Urinary bladder (tissue), 4 donors: ENCODE measurements around the gene TGIF2. TPM values are rescaled to one million over a fixed set of nuclear protein-coding genes. Genes with fewer than 3 reads are reported as not detected.

ENCODE experiments used
- DNase-seq: peaks from one replicate; pipeline ENCODE4 v3.0.0-alpha.2; 2015; ENCODE audit errors: extremely low spot score
- H3K27ac ChIP-seq: one replicate; pipeline ENCODE4 v1.5.1; 2013; ENCODE audit warnings: low read depth, mild to moderate bottlenecking, moderate library complexity
- H3K36me3 ChIP-seq: one replicate; pipeline ENCODE4 v1.6.1; 2013; ENCODE audit warnings: mild to moderate bottlenecking, moderate library complexity; ENCODE audit not compliant: insufficient read depth
- H3K4me1 ChIP-seq: one replicate; pipeline ENCODE4 v1.6.1; 2013; ENCODE audit warnings: mild to moderate bottlenecking, moderate library complexity; ENCODE audit not compliant: insufficient read depth
- H3K4me3 ChIP-seq: one replicate; pipeline ENCODE4 v1.5.1; 2013; ENCODE audit warnings: low read depth, low read length
- whole genome bisulfite sequencing: extraction: QIAGEN DNeasy Blood & Tissue Kit; methylation state at CpG from one replicate; pipeline ENCODE4 v1.1.7; 2013; 5-methylcytosine and 5-hydroxymethylcytosine counted together
- polyA plus RNA-seq: library from polyadenylated mRNA; stranded (reverse); fragments of 200-250 nt; gene quantifications from one replicate; pipeline ENCODE4 v1.2.3, GENCODE V29; 2013
- total RNA-seq: library from RNA; depleted of rRNA; stranded (reverse); fragments of >200 nt; gene quantifications from one replicate; pipeline ENCODE4 v1.2.3, GENCODE V29; 2014
- donor health status: healthy with polysubstance abuse.
- donor health status: healthy.

The TGIF2 gene
- total and polyA plus RNA-seq, 2 donors: 7.3 to 18.6 TPM

- H3K36me3 ChIP-seq: no peaks in the 10 kb centered on the region
- no peaks in the 10 kb centered on the region for H3K4me1 ChIP-seq
- peak overlapping the region; percentile 56 for H3K4me3 ChIP-seq
- peak overlapping the region; percentile 95 for H3K27ac ChIP-seq
- WGBS: 18% methylated on average over 14 of the region's 14 CpGs
- DNase-seq: no peak
Observed at GRCh38 chr20:36541768-36542488, 31.5 kb upstream of the TGIF2 start.

- H3K36me3 ChIP-seq: no peaks in the 10 kb centered on the region
- no peak for DNase-seq
- H3K4me1 ChIP-seq: no peaks in the 10 kb centered on the region
- WGBS: 48% methylated on average over 10 of the region's 10 CpGs
- peak overlapping the region; percentile 34 for H3K27ac ChIP-seq
- peak overlapping the region; percentile 56 for H3K4me3 ChIP-seq
Observed at GRCh38 chr20:36542516-36543183, 30.7 kb upstream of the TGIF2 start.

- H3K36me3 ChIP-seq: no peaks in the 10 kb centered on the region
- H3K4me1 ChIP-seq: no peaks in the 10 kb centered on the region
- DNase-seq: no peak
- WGBS: 37% methylated on average over 14 of the region's 14 CpGs
- H3K27ac ChIP-seq: peak overlapping the region; percentile 33
- peak overlapping the region; percentile 56 for H3K4me3 ChIP-seq
Observed at GRCh38 chr20:36543184-36544133, 29.9 kb upstream of the TGIF2 start.

GRCh38 chr20:36544134-36545018, 29.0 kb upstream of the TGIF2 start:
- Histone ChIP-seq H3K27ac (no peak overlapping the region), H3K36me3 (no peaks in the 10 kb centered on the region), H3K4me1 (no peaks in the 10 kb centered on the region), H3K4me3 (no peak overlapping the region)
- DNase-seq: no peak
- 50% methylated on average over 15 of the region's 15 CpGs for WGBS

GRCh38 chr20:36546111-36546736, 27.2 kb upstream of the TGIF2 start:
- Histone ChIP-seq H3K4me3 (no peak overlapping the region), H3K4me1 (no peaks in the 10 kb centered on the region), H3K27ac (no peak overlapping the region), H3K36me3 (no peaks in the 10 kb centered on the region)
- no peak for DNase-seq
- WGBS: 47% methylated on average over 14 of the region's 14 CpGs

GRCh38 chr20:36547186-36548005, 26.0 kb upstream of the TGIF2 start:
- H3K4me1 ChIP-seq: no peaks in the 10 kb centered on the region
- DNase-seq: no peak
- WGBS: 57% methylated on average over 12 of the region's 12 CpGs
- no peaks in the 10 kb centered on the region for H3K36me3 ChIP-seq
- H3K27ac ChIP-seq: no peak overlapping the region
- no peak overlapping the region for H3K4me3 ChIP-seq

GRCh38 chr20:36548006-36548315, 25.4 kb upstream of the TGIF2 start:
- H3K4me1 ChIP-seq: no peaks in the 10 kb centered on the region
- DNase-seq: no peak
- no peak overlapping the region for H3K27ac ChIP-seq
- no peak overlapping the region for H3K4me3 ChIP-seq
- 58% methylated on average over 12 of the region's 12 CpGs for WGBS
- H3K36me3 ChIP-seq: no peaks in the 10 kb centered on the region

GRCh38 chr20:36548704-36549627, 24.4 kb upstream of the TGIF2 start:
- Histone ChIP-seq H3K36me3 (no peaks in the 10 kb centered on the region), H3K27ac (peak overlapping the region; percentile 7), H3K4me3 (no peak overlapping the region), H3K4me1 (no peaks in the 10 kb centered on the region)
- WGBS: 71% methylated on average over 23 of the region's 23 CpGs
- no peak for DNase-seq

- Histone ChIP-seq H3K36me3 (no peaks in the 10 kb centered on the region), H3K4me1 (no peaks in the 10 kb centered on the region), H3K27ac (no peak overlapping the region), H3K4me3 (no peak overlapping the region)
- WGBS: 65% methylated on average over 9 of the region's 9 CpGs
- no peak for DNase-seq
Observed at GRCh38 chr20:36549628-36549941, 23.8 kb upstream of the TGIF2 start.

- DNase-seq: no peak
- H3K4me1 ChIP-seq: no peaks in the 10 kb centered on the region
- H3K4me3 ChIP-seq: no peak overlapping the region
- H3K27ac ChIP-seq: no peak overlapping the region
- H3K36me3 ChIP-seq: no peaks in the 10 kb centered on the region
- 55% methylated on average over 16 of the region's 16 CpGs for WGBS
Observed at GRCh38 chr20:36549942-36550789, 23.2 kb upstream of the TGIF2 start.

GRCh38 chr20:36550790-36551299, 22.6 kb upstream of the TGIF2 start:
- Histone ChIP-seq H3K4me3 (no peak overlapping the region), H3K4me1 (no peaks in the 10 kb centered on the region), H3K27ac (no peak overlapping the region), H3K36me3 (no peaks in the 10 kb centered on the region)
- DNase-seq: no peak
- WGBS: 39% methylated on average over 15 of the region's 15 CpGs
